G401 (cell line): ENCODE measurements around the gene KCNAB2. TPM values are rescaled to one million over a fixed set of nuclear protein-coding genes. Genes with fewer than 3 reads are reported as not detected.
"Not testable (repeated sequence)": the region's sequence is repeated elsewhere in the genome, so short reads cannot be mapped to it uniquely, and the experiment has no call there.

Experiments used
- DNase-seq: peaks from one replicate; pipeline ENCODE4 v3.0.0-alpha.2; 2015; ENCODE audit warnings: low spot score
- in situ Hi-C: cut with HindIII; loops from 2 replicates; pipeline ENCODE4 v1.10.0; 2016; ENCODE audit warnings: low sequenced_read_pairs, mixed read lengths
- total RNA-seq: library from RNA; depleted of rRNA; stranded (reverse); fragments of >200 nt; shearing (Covaris generic); gene quantifications from 2 replicates; pipeline ENCODE4 v1.2.3, GENCODE V29; 2014

The KCNAB2 gene
- total RNA-seq, 1 experiment from 2014 or later = 0.71 TPM

DNA sequence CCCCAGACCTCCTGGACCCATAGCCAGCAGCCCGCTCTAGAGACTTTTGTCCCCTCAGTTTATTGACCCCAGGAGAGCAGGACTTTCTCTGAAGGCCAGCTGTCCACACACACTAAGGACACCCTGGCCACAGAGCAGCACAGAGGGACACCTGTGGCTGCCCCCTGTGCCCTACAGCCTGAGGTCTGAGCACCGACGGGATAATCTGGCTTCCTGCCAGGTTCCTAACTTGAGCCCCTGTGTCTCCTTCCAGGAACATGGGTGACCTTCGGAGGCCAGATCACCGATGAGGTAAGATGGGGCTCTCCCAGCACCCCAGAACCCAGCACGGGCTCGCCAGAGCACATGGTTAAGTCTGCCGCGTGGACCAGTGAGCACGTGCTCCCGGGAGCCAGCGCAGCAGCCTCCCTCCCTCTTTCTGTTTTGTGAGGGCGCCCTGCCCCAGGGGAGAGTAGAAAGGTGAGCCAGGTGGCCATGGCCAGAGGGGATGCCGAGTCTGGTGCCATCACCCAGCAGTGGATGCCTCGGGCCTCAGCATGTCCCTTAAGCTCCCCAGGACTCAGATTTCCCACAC lies 27.9 kb downstream of the KCNAB2 start:
- no peak for DNase-seq
- in situ Hi-C loops = no loop called here

DNA sequence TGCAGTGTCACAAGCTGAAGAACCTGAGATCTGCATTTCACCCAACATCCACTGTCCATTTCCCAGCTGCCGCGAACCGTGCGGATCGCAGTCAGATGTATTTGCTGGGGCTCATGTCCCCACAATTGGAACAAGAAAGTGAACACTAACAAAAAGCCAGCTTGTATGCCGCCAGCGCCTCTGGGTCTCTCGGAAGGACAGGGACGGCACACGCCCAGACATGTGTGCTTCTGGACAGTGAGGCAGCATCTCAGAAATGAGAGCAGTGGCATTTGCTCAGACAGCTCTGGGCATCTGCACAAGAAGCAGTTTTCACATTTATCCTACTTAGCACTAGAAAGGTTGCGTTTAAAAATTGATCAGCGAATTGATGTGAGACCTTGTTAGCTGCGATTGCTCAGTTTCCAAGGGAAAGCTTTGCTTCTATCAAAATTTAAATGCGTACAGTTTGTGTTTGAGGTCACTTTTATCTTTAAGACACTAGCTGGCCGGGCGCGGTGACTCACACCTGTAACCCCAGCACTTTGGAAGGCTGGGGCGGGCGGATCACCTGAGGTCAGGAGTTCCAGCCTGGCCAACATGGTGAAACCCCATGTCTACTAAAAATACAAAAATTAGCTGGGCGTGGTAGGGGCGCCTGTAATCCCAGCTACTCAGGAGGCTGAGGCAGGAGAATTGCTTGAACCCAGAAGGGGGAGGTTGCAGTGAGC lies 28.7 kb downstream of the KCNAB2 start:
- DNase-seq = no peak
- in situ Hi-C loops = no loop called here

DNA sequence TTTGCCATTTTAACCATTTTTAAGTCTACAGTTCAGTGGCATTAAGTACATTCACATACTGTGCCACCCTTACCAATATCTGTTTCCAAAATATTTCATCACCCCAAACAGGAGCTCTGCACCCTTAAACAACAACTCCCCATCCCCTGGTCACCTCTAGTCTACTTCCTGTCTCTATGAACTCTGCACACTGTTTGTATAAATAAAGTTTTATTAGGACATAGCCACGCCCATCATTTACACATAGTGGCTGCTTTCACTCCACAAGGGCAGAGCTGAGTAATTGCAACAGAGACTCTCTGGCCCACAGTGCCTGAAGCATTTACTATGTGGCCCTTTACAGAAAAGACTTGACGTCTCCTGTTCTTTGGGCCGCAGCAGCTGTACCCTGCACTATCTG lies 30.1 kb downstream of the KCNAB2 start:
- in situ Hi-C loops = no loop called here
- no peak for DNase-seq

DNA sequence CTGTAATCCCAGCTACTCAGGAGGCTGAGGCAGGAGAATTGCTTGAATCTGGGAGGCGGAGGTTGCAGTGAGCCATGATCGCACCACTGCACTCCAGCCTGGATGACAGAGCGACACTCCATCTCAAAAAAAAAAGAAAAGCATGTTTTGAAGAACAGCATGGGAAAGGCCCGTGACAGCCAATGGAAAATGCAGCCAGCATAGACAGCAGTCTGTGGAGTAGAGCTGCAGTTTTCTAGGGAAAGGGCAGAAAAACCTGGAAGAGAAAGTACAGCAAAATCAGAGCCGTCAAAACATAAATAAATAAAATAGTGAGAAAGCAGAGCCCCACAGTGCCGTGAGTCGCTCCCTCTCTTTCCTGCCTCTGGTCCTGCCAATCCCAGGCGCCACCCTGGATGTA lies 31.4 kb downstream of the KCNAB2 start:
- in situ Hi-C loops, DNase-seq: not testable (repeated sequence)

DNA sequence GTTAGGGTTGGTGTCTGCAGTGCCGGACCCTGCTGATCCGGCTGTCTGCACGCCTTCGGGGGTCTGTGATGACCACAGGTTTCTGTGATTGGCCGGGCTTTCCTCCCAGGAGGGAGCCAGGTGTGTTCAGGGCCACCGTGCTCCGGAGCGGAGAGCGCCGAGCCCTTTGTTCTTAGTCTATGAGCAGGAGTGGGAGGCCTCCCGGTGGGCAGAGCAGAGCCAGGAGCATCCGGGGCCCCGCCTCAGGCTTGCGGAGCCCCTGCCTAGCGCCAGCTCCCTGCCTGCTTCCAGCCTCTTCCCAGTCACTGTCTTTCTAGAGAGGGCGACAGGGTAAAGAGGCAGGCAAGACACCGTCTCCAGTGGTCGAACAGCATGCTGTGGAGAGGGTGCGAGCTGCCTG lies 31.8 kb downstream of the KCNAB2 start:
- no peak for DNase-seq
- in situ Hi-C loops = no loop called here

DNA sequence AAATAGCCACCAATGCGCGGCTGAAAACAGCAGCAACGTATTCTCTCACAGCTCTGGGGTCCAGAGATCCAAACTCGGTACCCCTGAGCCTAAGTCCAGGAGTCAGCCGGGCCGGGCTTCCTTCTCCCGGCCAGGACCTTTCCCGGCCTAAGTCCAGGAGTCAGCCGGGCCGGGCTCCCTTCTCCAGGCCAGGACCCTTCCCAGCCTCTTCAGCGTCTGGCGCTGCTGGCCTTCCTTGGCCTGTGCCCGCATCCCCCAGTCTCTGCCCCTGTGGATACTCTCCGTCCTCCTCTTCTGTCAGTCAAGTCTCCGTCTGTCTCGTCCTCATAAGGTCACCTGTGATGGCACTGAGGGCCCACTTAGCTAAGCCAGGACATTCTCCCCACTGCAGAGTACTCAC lies 32.2 kb downstream of the KCNAB2 start:
- in situ Hi-C loops = no loop called here
- no peak for DNase-seq

DNA sequence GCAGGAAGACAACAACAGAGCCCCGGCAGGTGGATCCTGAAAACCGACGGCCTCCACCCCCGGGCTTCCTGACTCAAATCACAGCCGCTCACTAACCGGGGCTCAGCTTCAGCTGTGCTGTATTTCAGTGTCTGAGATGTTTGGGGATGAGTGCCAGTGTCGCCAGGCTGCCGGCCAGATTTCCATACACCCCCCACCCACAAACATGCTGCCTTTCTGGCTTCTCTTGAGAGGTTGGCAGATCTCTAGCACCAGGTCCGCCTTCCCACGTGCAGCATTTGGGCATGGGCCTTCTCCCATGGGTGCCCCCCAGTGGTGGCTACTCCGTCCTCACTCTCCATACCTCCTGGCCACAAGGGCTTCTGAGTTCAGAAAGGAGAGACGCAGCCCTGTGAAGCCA lies 34.8 kb downstream of the KCNAB2 start:
- in situ Hi-C loops = no loop called here
- DNase-seq = peak; percentile 55

DNA sequence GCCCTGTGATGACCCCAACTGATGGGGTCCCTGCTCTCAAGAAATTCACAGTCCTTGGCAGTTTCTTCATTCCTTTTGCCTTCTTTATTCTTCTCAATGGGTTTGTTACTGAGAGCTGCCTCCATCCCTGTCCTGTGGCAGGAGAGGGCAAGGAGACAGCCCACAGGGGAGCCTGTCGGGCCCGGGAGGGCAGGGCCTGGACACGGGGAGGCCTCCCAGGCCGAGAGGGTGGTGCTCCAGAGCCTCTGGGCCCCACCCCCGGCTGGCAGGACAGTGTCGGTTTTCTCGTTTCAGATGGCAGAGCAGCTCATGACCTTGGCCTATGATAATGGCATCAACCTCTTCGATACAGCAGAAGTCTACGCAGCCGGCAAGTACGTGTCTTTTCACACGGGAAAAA lies 36.2 kb downstream of the KCNAB2 start:
- DNase-seq = no peak
- in situ Hi-C loops = no loop called here

DNA sequence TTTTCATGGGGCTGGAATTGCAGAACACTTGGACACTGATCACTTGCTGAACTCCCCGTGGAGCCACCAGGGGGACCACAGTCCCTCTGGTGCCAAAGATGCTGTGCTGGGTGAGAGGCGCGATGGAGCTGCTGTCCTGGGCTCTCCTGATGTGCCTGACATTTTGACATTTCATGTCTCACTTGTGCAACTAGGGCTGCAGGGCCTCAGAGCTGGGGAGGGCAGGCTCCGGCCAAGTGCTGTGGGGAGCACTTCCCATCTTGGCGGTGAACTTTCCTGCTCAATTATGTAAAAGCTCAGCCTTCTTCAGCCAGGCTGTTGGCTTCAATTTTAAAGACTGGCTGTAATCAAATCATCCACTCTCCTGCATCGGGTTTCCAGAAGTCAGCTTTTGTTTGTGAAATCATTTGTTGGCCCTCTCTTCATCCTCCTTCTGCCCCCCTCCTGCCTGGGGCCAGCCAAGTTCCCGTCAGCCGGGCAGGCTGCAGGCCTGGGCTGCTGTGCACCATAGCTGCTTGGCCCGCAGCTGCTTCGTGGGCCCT lies 36.8 kb downstream of the KCNAB2 start:
- in situ Hi-C loops = no loop called here
- no peak for DNase-seq

DNA sequence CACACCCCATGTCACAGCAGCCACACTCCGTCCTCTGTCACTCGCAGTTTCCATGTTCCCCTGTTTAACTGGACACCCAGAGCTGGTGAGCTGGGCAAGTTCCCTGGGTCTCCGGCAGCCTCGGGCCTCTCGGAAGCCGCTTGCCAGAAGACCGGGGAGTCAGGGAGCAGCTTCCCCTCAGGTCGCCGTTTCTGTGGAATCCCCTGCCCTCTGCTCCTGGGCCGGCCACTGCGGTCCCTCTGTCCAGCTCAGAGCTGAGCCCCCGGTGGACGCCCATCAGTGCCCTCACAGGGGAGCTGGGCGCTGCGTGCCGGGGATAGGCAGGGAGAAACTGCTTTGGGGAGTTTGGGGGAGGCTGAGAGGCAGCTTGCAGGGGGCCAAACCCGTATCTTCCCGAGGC lies 37.7 kb downstream of the KCNAB2 start:
- no peak for DNase-seq
- in situ Hi-C loops = no loop called here

DNA sequence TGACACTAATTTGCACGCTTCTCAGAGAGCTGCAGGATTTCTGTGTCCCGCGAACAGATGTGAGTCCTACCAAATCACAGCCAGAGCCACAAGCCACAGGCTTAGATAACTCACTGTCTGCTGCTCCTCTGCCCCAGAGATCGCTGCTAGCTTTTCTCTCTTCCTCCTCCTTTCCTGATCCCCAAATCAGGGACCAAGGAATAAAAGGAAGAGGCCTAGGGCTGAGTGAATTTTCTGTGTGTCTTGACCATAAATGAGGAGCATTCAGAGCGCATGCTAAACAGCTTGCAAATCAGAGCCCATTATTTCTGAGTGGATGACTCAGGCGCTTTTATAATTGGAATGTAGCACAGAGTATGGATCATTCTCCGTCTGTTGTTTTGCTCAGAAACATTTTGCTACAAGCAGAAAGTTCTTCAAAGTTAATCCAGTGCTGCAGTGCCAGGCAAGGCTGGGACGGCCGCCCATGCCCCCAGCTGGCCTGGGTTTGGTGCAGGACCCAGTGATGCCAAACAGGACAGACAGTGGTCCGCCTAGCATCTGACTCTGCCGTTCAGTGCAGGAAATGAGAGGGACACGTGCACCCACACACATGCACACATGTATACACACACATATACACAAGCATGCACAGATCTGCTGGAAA lies 38.2 kb downstream of the KCNAB2 start:
- in situ Hi-C loops = no loop called here
- peak; percentile 37 for DNase-seq

DNA sequence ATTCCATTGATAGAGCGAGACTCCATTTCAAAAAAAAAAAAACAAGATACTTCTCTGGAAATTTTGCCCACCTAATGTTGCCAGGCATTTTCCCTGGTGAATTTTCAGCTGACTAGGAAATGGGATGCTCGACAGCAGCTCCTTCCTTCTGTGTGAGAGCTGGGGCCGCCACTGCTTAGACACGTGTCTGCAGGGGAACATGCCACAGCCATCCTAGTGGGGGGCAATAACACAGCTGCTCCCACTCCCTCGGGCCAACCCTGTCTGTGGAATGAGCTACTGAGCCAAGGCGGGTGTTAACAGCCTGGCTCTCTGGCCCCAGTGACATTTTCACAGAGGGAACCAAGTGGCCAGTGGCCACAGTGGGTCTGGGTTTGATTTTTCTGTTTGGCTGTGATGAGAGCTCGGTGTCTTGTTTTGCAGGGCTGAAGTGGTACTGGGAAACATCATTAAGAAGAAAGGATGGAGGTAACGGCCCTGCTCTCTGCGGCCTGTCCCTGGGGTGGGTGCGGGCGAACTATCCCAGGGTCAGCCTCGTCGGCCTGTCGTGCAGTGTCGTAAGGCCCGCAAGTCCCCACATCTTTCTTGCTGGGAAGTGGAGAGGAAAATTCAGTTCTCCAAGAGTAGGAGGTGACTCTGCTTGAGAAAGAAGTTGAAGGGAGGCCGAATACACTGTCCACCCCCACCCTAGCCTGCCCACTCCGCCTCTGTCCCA lies 39.2 kb downstream of the KCNAB2 start:
- in situ Hi-C loops = no loop called here

DNA sequence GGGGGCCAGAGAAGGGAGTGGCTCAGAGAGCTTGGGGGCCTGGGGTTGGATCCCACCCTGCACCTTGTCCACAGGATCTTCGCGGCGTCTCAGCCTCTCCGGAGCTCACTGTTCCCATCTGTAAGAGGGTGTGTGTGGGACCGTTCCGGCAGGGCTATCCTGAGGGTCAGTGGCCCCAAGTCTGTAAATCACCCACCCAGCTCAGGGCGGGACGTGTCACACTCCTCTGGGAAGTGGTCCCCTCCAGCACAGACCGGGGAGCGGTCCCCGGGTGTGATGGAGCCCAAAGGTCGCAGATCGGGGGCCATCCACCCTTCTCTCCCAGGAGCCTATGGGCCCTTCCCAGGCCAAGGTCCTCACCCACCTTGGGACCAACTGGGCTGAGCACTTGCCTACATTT lies 40.0 kb downstream of the KCNAB2 start:
- no peak for DNase-seq
- in situ Hi-C loops = no loop called here

More for the DNA sequence above, 39.2 kb downstream of the KCNAB2 start:
- no peak for DNase-seq

DNA sequence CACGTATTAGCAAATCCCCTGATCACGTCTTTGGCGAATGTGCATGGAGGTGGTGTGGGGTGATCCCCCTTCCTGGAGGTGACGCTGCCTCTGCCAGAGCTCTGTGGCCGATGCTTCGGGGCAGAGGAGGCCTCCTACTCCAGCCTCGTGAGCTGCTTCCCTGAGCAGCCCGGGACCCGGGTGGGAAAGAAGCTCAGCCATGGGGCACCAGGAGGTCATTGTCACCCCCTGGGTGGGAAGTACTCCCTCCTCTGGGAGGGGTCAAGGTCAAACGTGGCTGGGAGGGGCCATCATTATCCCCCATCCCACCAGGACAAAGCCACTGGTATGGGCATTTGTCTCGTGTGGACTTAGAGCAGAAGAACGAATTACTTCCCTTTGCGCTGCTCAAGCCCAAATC lies 40.7 kb downstream of the KCNAB2 start:
- in situ Hi-C loops = no loop called here
- DNase-seq = no peak

DNA sequence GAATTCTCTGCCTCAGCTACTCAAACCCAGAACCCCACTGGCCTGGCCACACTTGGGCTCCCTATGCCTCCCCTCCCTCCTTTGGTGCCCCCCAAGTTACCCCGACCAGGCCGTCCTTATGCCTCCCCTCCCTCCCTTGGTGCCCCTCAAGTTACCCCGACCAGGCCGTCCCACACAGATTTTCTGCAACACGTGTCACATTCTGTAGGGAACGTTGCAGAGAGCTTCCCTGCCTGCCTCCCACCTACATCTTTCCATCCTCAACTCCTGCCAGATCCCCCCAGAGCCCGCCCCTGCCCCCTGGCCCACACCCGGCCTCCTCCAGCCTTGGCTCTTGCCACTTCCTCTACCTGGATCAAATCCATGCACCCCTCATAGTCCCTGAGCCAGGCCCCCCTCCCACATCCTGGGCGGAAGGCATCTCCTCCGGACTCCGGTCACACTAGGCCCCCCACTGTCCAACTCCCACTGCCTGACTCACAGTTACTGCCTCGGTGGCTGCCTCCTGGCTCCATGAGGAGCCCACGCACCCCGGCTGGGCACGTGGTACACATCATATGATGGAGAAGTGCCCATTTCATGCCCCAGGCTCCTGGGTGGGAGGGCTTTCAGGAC lies 41.2 kb downstream of the KCNAB2 start:
- no peak for DNase-seq
- in situ Hi-C loops = no loop called here

DNA sequence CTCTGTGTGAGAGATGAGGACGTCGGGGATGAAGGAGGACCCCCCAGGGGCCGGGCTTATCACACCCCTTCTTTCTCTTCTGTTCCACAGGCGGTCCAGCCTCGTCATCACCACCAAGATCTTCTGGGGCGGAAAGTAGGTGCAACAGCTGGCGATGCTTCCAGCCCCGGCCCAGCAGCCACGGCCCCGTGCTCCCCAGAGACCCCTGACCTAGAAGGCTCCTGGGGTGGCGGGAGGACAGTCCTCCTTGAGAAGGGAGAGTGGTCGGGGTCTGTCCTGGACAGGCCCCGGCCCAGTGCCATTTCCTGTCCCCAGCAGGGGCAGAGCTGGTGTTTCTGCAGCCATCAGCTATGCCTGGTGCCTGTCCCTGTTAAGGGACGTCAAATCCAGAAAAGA lies 41.7 kb downstream of the KCNAB2 start:
- DNase-seq = no peak
- in situ Hi-C loops = no loop called here

DNA sequence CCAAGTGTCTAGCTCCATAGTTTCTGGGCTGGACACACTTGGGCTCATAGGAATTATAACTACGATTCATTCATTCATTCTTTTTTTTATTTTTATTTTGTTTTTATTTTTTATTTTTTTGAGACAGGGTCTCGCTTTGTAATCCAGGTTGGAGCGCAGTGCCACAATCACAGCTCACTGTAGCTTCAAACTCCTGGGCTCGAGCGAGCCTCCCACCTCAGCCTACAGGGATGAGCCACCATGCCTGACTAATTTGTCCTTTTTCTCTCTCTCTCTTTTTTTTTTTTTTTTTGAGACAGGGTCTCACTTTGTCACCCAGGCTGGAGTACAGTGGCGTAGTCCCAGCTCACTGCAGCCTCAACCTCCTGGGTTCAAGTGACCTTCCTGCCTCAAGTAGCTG lies 42.3 kb downstream of the KCNAB2 start:
- DNase-seq = no peak
- in situ Hi-C loops = no loop called here

DNA sequence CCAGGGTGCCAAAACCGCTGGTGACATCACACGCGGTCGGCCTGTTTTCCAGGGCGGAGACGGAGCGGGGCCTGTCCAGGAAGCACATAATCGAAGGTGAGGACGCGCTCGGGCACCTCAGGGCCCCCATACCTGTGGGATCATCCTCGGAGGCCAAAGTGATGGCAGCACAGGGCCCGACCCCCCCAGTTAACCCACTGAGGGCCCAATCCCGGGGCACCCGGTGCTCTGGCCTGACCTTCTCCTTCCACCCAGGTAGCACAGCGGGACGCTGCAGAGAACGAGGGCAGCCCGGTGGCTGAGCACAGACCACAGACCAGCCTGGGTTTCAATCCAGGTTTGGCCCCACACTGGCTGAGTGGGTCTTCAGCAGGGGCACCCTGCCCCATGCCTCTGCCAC lies 43.3 kb downstream of the KCNAB2 start:
- in situ Hi-C loops = no loop called here
- DNase-seq = no peak

DNA sequence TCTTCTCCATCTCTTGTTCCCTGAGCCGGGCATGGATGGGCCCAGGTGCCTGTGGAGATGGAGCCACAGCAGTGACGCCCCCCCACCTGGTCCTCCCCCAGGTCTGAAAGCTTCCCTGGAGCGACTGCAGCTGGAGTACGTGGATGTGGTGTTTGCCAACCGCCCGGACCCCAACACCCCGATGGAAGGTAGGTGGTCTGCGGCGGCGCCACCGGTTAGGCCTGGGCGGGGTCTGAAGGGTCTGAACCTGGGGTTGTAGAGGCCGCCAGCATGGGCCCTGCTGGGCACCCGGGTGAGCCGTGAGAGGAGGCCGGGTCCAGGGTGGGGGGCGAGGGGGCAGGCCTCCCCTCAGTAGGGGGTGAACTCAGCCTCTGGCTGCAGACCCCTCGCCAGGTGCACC lies 44.6 kb downstream of the KCNAB2 start:
- no peak for DNase-seq
- in situ Hi-C loops = no loop called here
